ENCODE measurements around the gene GPR4.

Gene GPR4

DNA sequence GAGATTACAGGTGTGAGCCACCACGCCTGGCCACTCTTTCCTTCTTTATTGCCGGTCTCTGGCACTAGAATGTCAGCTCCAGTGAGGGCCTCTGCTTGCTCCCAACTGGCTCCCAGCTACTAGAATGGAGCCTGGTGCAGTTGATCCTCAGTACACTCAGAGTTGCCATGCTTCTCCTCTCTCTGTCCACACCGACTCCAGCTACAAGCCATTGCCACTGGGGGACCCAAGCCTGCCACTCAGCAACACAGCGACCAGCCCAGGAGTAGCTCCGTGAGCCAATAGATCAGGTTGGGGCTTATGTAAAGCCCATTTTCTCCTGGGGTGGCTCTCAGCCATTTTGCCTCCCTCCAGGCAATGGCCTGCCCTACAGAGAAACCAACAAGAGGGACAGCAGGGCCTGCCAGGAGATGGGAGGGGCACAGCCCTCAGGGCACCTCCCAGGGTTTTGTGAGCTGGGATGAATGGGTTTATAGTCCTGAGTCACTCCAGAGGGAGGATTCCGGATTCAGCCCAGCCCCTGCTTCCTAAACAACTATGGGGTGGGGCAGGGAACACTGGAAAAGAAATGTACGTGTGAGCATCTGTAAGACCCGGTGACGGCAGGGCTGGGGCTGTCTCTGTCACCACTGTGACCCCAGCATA is 53.9 kb downstream of the GPR4 start:
- DNase-seq (ENCODE audit: low read depth), result no peak

DNA sequence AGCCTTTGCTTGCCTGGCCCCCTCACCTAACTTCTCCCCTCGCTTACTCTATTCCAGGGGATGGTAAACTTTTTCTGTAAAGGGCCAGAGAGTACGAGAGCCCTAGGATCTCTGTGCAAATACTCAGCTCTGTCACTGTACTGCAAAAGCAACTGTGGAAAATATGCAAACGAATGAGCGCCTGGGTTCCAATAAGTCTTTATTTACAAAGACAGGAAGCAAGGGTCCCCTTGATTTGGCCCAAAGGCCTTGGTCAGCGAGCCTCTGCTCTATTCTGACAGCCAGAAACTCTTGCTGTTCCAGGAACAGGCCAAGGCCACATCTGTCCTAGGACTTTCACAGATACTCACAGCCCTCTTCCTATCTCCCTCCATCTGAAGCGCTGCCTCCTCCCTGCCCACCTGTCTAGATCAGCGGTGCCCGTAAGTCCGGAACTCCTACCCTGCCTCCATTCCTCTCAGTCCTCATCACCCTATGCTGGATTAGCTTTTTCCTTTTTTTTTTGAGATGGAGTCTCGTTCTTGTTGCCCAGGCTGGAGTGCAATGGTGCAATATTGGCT is 54.7 kb downstream of the GPR4 start:
- no peak for DNase-seq (ENCODE audit: low read depth)

DNA sequence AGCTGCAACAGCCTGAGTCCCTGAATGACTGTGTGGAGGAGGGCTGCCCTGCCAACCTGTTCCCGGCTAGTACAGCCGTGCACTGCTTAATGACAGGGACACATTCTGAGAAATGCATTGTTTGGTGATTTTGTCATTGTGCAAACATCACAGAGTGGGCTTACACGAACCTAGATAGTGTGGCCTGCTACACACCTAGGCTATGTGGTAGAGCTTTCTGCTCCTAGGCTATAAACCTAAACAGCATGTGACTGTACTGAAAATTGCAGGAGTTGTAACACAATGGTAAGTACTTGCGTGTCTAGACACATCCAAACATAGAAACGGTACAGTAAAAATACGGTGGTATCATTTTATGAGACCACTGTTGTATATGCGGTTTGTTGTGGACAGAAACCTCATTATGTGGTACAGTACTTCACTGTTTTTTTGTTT is 59.8 kb downstream of the GPR4 start:
- no peak for DNase-seq (ENCODE audit: low read depth)
